NCI-H1436 treated with DMSO at 0.1 percent for 48 hours (cell line): Measurements from ENCODE around the gene PLCE1.

ENCODE experiments used
- DNase-seq: peaks from one replicate; lab custom pipeline; 2025; lab: John Stamatoyannopoulos, UW

PLCE1 gene

GRCh38 chr10:93994438-93994801, 689 bp downstream of the PLCE1 start:
- no peak for DNase-seq

GRCh38 chr10:93995182-93995581, 1.5 kb downstream of the PLCE1 start:
- no peak for DNase-seq

GRCh38 chr10:93995598-93996271, 2.0 kb downstream of the PLCE1 start:
- DNase-seq, result no peak

- DNase-seq, result no peak
Measured at GRCh38 chr10:93996551-93996950, 2.8 kb downstream of the PLCE1 start.

DNA sequence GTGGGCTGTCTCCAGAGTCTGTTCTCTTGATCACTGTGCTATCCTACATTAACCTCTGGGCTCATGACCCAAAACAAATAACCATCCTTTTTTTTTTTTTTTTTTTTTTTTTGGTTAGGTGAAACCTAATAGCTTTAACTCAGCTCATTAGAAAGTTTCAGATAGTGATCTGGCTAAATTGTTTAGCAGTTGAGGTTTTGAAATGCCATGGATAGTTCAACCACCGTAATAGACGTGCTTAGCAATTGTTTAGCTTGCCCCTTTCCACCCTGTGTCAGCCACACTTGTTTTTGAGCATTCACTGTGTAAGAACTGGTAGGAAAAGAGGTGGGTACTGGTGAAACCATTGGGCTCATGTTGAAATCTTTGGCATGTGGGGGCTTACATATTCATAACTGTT, 3.8 kb downstream of the PLCE1 start:
- DNase-seq, result no peak

GRCh38 chr10:93999401-93999851, 5.7 kb downstream of the PLCE1 start:
- DNase-seq, result no peak

GRCh38 chr10:94000638-94001415, 7.1 kb downstream of the PLCE1 start:
- DNase-seq, result no peak

- DNase-seq, result no peak
Measured at GRCh38 chr10:94001416-94001810, 7.7 kb downstream of the PLCE1 start.

DNA sequence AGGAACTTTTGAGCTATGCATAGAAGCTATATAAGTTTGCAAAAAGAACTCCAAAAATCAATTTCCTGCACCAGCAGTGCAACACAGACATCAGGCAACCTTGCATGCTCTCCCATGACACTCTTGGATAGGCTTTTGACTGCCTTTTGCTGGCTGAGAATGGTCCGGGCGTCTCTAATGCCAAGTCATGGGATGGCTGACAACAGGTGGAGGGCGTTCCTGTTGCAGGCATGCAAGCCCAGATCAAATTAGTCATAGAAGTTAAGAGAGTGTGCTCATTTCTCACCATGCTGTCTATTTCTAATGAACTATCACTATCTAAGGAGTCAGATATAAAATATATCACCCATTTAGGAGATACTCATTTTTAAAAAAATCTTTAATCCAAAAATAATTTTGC, 8.4 kb downstream of the PLCE1 start:
- no peak for DNase-seq

DNA sequence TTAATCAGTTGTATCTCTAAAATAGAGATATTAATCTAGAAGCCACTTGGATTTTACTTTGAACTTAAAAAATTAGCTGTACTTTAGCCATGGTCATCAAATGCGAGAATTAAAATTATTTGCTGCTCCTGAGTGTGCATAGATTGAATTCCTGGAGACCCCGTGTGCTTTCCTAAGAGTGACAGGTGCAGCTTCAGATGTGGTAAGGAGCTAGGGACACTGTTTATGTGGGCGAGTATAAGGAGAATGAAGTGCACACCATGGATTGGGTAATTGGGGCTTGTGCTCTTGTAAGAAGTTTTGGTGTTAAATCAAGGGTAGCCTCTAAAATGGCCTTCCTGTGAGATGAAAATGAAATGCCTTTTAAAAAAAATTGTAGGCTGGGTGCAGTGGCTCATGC, 9.8 kb downstream of the PLCE1 start:
- no peak for DNase-seq

DNA sequence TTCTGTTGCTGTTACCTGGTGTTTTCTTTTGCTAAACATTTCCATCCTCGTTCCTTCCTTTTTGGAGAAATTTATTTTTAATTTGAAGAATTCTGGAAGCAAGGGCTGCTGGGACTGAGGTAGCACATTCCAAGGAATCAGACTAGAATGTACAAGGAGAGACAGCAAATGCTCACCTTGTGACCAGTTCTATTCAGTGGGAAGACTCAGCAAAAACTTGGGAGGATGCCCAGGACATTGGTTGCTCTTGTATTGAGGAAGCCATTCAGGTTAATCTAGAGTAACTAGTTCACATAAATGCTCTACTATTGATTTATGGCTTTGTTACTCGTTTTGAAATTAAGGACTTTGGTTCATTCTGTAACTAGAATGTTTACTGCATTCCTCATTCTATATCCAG, 11.3 kb downstream of the PLCE1 start:
- DNase-seq, result no peak

GRCh38 chr10:94006591-94007550, 13.1 kb downstream of the PLCE1 start:
- DNase-seq, result no peak

DNA sequence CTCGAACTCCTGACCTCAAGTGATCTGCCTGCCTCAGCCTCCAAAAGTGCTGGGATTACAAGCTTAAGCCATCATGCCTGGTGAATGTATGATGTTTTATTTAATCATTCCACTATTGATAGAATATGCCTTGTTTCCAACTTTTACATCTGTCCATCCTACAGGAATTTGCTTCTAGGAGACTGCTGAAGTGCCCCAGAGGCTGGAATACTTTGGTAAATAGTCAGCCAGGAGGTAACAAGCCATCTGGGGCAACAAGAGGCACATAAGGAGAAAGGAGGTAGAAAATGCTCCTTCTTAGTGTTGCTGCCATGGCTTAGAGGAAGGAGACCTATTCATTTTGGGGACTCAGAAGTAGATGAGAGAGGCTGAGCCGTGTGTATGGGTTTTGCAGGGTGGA, 14.8 kb downstream of the PLCE1 start:
- DNase-seq, result no peak

DNA sequence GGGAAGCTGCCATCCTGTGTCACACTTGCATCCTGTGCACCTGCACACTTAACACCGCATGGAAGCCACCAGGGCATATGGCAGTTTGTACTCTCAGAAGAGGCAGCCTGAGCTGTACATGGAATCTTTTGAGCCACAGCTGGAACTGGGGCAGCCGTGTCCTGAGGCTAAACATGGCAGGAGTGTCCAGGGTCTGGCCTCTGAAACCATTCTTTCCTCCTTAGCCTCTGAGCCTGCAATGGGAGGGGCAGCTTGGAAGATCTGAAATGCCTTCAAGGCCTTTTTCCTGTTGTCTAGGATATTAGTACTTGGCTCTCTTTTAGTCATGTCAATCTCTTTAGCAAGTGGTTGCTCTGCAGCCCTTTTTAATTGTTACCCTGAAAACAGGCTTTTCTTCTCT, 16.4 kb downstream of the PLCE1 start:
- no peak for DNase-seq

DNA sequence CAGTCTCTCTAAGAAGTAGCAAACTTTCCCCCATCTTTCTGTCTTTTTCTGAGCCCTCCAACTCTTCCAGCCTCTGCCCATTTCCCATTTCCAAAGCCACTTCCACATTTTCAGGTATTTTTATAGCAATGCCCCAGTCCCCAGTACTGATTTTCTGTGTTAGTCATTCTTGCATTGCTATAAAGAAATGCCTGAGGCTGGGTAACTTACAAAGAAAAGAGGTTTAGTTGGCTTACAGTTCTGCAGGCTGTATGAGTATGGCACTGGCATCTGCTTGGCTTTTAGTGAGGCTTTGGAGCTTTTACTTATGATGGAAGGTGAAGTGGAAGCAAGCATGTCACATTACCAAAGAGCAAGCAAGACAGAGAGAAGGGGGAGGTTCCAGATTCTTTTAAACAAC, 17.2 kb downstream of the PLCE1 start:
- DNase-seq, result no peak

- DNase-seq, result no peak
Measured at GRCh38 chr10:94011296-94011695, 17.6 kb downstream of the PLCE1 start.

DNA sequence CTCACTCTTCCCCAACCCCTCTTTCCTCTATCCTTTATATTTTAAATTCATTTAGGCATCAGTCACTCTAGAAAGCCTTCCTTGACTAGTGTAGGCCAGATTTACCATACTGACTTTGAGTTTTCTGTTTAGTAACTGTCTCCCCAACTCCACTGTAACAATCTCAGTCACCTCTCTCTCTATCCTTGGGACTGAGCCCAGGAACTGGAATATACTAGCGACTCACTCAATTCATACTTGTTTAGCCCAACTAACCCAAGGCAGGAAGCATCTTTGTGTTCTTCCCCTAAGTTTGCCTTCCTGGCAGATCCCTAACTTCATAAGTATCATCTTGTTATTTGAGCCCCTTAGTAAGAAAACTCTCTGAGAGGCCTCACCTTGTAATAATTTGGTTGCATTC, 19.1 kb downstream of the PLCE1 start:
- no peak for DNase-seq

DNA sequence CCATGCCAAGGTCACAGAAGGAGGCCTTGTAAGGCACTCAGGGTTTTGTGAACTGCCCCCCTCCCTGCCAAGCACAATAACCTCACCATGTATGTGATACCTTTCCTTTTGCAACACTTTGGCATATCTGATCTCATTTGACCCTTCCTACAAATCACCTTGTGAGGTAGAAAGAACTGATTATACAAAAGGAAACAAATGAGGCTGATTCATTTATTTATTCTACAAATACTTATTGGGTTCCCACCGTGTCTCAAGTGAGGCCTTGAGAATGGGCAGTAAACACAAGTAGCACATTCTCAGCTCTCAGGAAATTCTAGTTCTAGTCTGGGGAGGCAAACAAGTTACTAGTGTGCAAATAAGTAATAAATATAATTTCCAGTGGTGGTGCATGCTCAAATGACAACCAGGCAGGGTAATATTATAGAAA, 19.6 kb downstream of the PLCE1 start:
- DNase-seq, result no peak

GRCh38 chr10:94014304-94014703, 20.6 kb downstream of the PLCE1 start:
- DNase-seq, result no peak

GRCh38 chr10:94016727-94017714, 23.3 kb downstream of the PLCE1 start:
- DNase-seq, result no peak

GRCh38 chr10:94018107-94018506, 24.4 kb downstream of the PLCE1 start:
- no peak for DNase-seq
